A673 (cell line): ENCODE results near the gene CTNNA1.
"Not testable (repeated sequence)": the region's sequence is repeated elsewhere in the genome, so short reads cannot be mapped to it uniquely, and the experiment has no call there.

Experiments
- CTCF ChIP-seq: fragments of 300-800, 200-600 bp; sonication (generic); conservative IDR thresholded peaks from 2 replicates; pipeline ENCODE4 v1.5.1; 2017; ENCODE audit warnings: low read depth, mild to moderate bottlenecking, antibody characterized with exemption, low read length, moderate library complexity, mixed read lengths
- EZH2 ChIP-seq: fragments of 200-600 bp; sonication (generic); IDR thresholded peaks from 2 replicates; pipeline ENCODE4 v1.6.1; 2017; ENCODE audit warnings: borderline replicate concordance, low read depth, mild to moderate bottlenecking, mixed read lengths, antibody characterized with exemption, low read length; ENCODE audit not compliant: poor library complexity, severe bottlenecking

- not testable (repeated sequence) for TF ChIP-seq EZH2, CTCF
Measured at GRCh38 chr5:138730496-138730895, 22.7 kb upstream of the CTNNA1 start.
